Measurements from ENCODE around the gene RND2. TPM values are rescaled to one million over a fixed set of nuclear protein-coding genes. Genes with fewer than 3 reads are reported as not detected.

RND2 gene
- total and polyA plus RNA-seq, 2 of the 13 experiments (the other 11 are each of a cell fraction or from before 2014, with no cell fraction given) = 0.05 to 0.11 TPM

DNA sequence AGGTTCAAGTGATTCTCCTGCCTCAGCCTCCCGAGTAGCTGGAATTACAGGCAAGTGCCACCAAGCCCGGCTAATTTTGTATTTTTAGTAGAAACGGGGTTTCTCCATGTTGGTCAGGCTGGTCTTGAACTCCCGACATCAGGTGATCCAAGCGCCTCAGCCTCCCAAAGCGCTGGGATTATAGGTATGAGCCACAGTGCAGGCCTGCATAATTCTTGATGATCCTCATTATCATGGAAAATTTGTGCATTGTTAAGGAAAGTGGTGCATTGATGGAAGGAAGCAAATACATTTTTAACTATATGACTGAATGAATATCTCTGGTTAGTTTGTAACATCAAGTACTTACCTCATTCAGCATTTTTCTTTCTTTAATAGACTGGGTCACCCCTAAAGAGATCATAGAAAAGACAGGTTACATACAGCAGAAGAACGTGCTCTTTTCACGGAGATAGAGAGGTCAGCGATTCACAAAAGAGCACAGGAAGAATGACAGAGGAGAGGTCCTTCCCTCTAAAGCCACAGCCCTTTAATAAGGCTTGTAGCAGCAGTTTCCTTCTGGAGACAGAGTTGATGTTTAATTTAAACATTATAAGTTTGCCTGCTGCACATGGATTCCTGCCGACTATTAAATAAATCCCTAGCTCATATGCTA lies 38.1 kb downstream of the RND2 start (continued):
- TF ChIP-seq, protein P1, sequence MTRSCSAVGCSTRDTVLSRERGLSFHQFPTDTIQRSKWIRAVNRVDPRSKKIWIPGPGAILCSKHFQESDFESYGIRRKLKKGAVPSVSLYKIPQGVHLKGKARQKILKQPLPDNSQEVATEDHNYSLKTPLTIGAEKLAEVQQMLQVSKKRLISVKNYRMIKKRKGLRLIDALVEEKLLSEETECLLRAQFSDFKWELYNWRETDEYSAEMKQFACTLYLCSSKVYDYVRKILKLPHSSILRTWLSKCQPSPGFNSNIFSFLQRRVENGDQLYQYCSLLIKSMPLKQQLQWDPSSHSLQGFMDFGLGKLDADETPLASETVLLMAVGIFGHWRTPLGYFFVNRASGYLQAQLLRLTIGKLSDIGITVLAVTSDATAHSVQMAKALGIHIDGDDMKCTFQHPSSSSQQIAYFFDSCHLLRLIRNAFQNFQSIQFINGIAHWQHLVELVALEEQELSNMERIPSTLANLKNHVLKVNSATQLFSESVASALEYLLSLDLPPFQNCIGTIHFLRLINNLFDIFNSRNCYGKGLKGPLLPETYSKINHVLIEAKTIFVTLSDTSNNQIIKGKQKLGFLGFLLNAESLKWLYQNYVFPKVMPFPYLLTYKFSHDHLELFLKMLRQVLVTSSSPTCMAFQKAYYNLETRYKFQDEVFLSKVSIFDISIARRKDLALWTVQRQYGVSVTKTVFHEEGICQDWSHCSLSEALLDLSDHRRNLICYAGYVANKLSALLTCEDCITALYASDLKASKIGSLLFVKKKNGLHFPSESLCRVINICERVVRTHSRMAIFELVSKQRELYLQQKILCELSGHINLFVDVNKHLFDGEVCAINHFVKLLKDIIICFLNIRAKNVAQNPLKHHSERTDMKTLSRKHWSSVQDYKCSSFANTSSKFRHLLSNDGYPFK (CRISPR knock-in tag; IDR thresholded peaks at IDR 0.05; ENCODE audit: borderline replicate concordance) = no peak
- TF ChIP-seq SP2 (CRISPR knock-in tag; IDR thresholded peaks at IDR 0.05) = no peak
- no peak for TF ChIP-seq ZNF75D (CRISPR knock-in tag; IDR thresholded peaks at IDR 0.05; ENCODE audit: borderline replicate concordance)
- TF ChIP-seq, protein P2, sequence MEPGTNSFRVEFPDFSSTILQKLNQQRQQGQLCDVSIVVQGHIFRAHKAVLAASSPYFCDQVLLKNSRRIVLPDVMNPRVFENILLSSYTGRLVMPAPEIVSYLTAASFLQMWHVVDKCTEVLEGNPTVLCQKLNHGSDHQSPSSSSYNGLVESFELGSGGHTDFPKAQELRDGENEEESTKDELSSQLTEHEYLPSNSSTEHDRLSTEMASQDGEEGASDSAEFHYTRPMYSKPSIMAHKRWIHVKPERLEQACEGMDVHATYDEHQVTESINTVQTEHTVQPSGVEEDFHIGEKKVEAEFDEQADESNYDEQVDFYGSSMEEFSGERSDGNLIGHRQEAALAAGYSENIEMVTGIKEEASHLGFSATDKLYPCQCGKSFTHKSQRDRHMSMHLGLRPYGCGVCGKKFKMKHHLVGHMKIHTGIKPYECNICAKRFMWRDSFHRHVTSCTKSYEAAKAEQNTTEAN (CRISPR knock-in tag; conservative IDR thresholded peaks at IDR 0.05) = no peak
- no peak for TF ChIP-seq RXRB (CRISPR knock-in tag; IDR thresholded peaks at IDR 0.05; ENCODE audit: borderline replicate concordance)
- TF ChIP-seq, protein P3, sequence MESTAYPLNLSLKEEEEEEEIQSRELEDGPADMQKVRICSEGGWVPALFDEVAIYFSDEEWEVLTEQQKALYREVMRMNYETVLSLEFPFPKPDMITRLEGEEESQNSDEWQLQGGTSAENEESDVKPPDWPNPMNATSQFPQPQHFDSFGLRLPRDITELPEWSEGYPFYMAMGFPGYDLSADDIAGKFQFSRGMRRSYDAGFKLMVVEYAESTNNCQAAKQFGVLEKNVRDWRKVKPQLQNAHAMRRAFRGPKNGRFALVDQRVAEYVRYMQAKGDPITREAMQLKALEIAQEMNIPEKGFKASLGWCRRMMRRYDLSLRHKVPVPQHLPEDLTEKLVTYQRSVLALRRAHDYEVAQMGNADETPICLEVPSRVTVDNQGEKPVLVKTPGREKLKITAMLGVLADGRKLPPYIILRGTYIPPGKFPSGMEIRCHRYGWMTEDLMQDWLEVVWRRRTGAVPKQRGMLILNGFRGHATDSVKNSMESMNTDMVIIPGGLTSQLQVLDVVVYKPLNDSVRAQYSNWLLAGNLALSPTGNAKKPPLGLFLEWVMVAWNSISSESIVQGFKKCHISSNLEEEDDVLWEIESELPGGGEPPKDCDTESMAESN (CRISPR knock-in tag; conservative IDR thresholded peaks at IDR 0.05) = no peak
- TF ChIP-seq RORA (CRISPR knock-in tag; IDR thresholded peaks at IDR 0.05) = no peak
- no peak for TF ChIP-seq ZNF570 (CRISPR knock-in tag; IDR thresholded peaks at IDR 0.05; ENCODE audit: borderline replicate concordance)
- TF ChIP-seq, protein P4, sequence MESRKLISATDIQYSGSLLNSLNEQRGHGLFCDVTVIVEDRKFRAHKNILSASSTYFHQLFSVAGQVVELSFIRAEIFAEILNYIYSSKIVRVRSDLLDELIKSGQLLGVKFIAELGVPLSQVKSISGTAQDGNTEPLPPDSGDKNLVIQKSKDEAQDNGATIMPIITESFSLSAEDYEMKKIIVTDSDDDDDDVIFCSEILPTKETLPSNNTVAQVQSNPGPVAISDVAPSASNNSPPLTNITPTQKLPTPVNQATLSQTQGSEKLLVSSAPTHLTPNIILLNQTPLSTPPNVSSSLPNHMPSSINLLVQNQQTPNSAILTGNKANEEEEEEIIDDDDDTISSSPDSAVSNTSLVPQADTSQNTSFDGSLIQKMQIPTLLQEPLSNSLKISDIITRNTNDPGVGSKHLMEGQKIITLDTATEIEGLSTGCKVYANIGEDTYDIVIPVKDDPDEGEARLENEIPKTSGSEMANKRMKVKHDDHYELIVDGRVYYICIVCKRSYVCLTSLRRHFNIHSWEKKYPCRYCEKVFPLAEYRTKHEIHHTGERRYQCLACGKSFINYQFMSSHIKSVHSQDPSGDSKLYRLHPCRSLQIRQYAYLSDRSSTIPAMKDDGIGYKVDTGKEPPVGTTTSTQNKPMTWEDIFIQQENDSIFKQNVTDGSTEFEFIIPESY (CRISPR knock-in tag; IDR thresholded peaks at IDR 0.05) = no peak
- TF ChIP-seq ZBTB38 (CRISPR knock-in tag; IDR thresholded peaks at IDR 0.05) = no peak
- TF ChIP-seq KAT8 (CRISPR knock-in tag; IDR thresholded peaks at IDR 0.05) = no peak

Data from HepG2 (cell line).